Epidermal melanocyte (primary cell): ENCODE results near the gene PCIF1.
"Not testable (repeated sequence)": the region's sequence is repeated elsewhere in the genome, so short reads cannot be mapped to it uniquely, and the experiment has no call there.

Experiments
- DNase-seq: peaks from one replicate; pipeline ENCODE4 v3.0.0; 2011; ENCODE audit warnings: low spot score; ENCODE audit not compliant: insufficient read length

PCIF1 gene

GRCh38 chr20:45991616-45992015, 57.1 kb downstream of the PCIF1 start:
- no peak for DNase-seq

- no peak for DNase-seq
Observed at GRCh38 chr20:45993197-45993951, 58.9 kb downstream of the PCIF1 start.

GRCh38 chr20:45994761-45995493, 60.4 kb downstream of the PCIF1 start:
- DNase-seq = no peak

- DNase-seq = not testable (repeated sequence)
Observed at GRCh38 chr20:45995495-45996097, 61.1 kb downstream of the PCIF1 start.

GRCh38 chr20:45997187-45997586, 62.7 kb downstream of the PCIF1 start:
- no peak for DNase-seq
